ENCODE results near the gene PCED1A. TPM values are rescaled to one million over a fixed set of nuclear protein-coding genes. Genes with fewer than 3 reads are reported as not detected.

The PCED1A gene
- total and polyA plus RNA-seq, 7 experiments from 2014 or later, result 23.6 to 105 (median 67.8) TPM

- no peaks in the 10 kb centered on the region for H3K27me3 Mint-ChIP-seq
- H3K36me3 ChIP-seq (ENCODE audit: control insufficient read depth in 2 of 3, insufficient read depth in 3 of 3, low read length in 3 of 3), result no peaks in the 10 kb centered on the region
- no peaks in the 10 kb centered on the region for H3K9me3 Mint-ChIP-seq
- ChIA-PET POLR2A (interaction anchor here (0.8 to 1.5 kb wide), 5 partner anchors 27 to 222 kb away, joined by 3 to 15 read pairs (median 4); partner anchors contain the start of genes NOP56, PCED1A and VPS16), CTCF (interaction anchor here (1.4 kb wide), 2 partner anchors 14 to 128 kb away, joined by 4 to 5 read pairs; no protein-coding TSS in a partner anchor)
- H3K4me3 Mint-ChIP-seq, result peak overlapping the region; percentile 84 to 94 (median 90)
- H3K27me3 ChIP-seq (ENCODE audit: control insufficient read depth in 2 of 2, insufficient read depth in 2 of 2, low read length in 2 of 2), result no peaks in the 10 kb centered on the region
- peak overlapping the region; percentile 71 for H3K27ac ChIP-seq (ENCODE audit: low read depth, low read length)
- peaks cover 0 to 17% (median 3%) of the 10 kb centered on the region in 5 donors for H3K36me3 Mint-ChIP-seq
- H3K27ac Mint-ChIP-seq, result peak overlapping the region in 8 of 9 donors; percentile 52 to 95 (median 73)
- ATAC-seq, result no peak
- H3K4me1 ChIP-seq (ENCODE audit: control insufficient read depth in 2 of 2, insufficient read depth in 2 of 2, low read length in 2 of 2), result peaks cover 25% of the 10 kb centered on the region in 2 donors
- no peaks in the 10 kb centered on the region for H3K9me3 ChIP-seq (ENCODE audit: control insufficient read depth in 2 of 3, low read length in 3 of 3)
- peak overlapping the region; percentile 80 for H3K4me3 ChIP-seq (ENCODE audit: low read length)
- H3K4me1 Mint-ChIP-seq, result peaks cover 33 to 51% (median 45%) of the 10 kb centered on the region in 7 donors
- DNase-seq, result peak in 5 of 9 donors; percentile 45 to 70 (median 52)
- intact Hi-C loops (cut with micrococcal nuclease), result loop anchor here (1.0 to 10.0 kb wide), 13 partner anchors 33 to 535 kb away; partner anchors contain the start of genes NOP56 (in 2 of the 2), PCED1A (in 2 of the 2), VPS16 (in 2 of the 2) and FASTKD5 (in 1 of the 2)
Observed at GRCh38 chr20:2873747-2874041, 33.2 kb upstream of the PCED1A start.

GRCh38 chr20:2873010-2873746 lies 32.7 kb upstream of the PCED1A start, which contains the start of gene PTPRA:
Gene PTPRA, plus strand, starts transcription at chr20:2873481. Its CDS starts 90,797 bp downstream, at chr20:2964278.
- H3K27ac Mint-ChIP-seq, result peak within 1 kb of the TSS; percentile 83 to 95 (median 90)
- POLR2A ChIA-PET, result interaction anchor here (0.6 to 1.5 kb wide), 7 partner anchors 11 to 221 kb away, joined by 3 to 15 read pairs (median 4); partner anchors contain the start of genes IDH3B, NOP56, PCED1A and VPS16

GRCh38 chr20:2872459-2873009 lies 32.1 kb upstream of the PCED1A start:
- Histone ChIP-seq H3K4me3 (ENCODE audit: low read length) (peak overlapping the region; percentile 80), H3K36me3 (ENCODE audit: control insufficient read depth in 2 of 3, insufficient read depth in 3 of 3, low read length in 3 of 3) (no peaks in the 10 kb centered on the region), H3K9me3 (ENCODE audit: control insufficient read depth in 2 of 3, low read length in 3 of 3) (no peaks in the 10 kb centered on the region), H3K27me3 (ENCODE audit: control insufficient read depth in 2 of 2, insufficient read depth in 2 of 2, low read length in 2 of 2) (no peaks in the 10 kb centered on the region), H3K4me1 (ENCODE audit: control insufficient read depth in 2 of 2, insufficient read depth in 2 of 2, low read length in 2 of 2) (peaks cover 25 to 30% of the 10 kb centered on the region in 2 donors), H3K27ac (ENCODE audit: low read depth, low read length) (peak overlapping the region; percentile 71)
- ATAC-seq, result peak; percentile 75
- peak overlapping the region; percentile 84 to 96 (median 94) for H3K4me3 Mint-ChIP-seq
- H3K4me1 Mint-ChIP-seq, result peaks cover 33 to 51% (median 48%) of the 10 kb centered on the region in 7 donors
- intact Hi-C loops (cut with micrococcal nuclease), result loop anchor here (1.0 to 10.0 kb wide), 14 partner anchors 32 to 536 kb away; partner anchors contain the start of genes NOP56 (in 2 of the 2), PCED1A (in 2 of the 2), VPS16 (in 2 of the 2) and FASTKD5 (in 1 of the 2)
- H3K9me3 Mint-ChIP-seq, result no peaks in the 10 kb centered on the region
- ChIA-PET POLR2A (interaction anchor here (0.6 to 1.5 kb wide), 8 partner anchors 10 to 220 kb away, joined by 3 to 15 read pairs (median 4); partner anchors contain the start of genes CPXM1, IDH3B, NOP56 and PCED1A), CTCF (interaction anchor here (0.6 to 1.4 kb wide), 3 partner anchors 15 to 129 kb away, joined by 3 to 5 read pairs (median 4); no protein-coding TSS in a partner anchor)
- H3K27ac Mint-ChIP-seq, result peak overlapping the region; percentile 83 to 95 (median 90)
- peaks cover 0 to 15% (median 0%) of the 10 kb centered on the region in 5 donors for H3K36me3 Mint-ChIP-seq
- DNase-seq, result peak; percentile 64 to 83 (median 79)
- H3K27me3 Mint-ChIP-seq, result no peaks in the 10 kb centered on the region

More at GRCh38 chr20:2873010-2873746, 32.7 kb upstream of the PCED1A start, which contains the start of gene PTPRA:
- peak within 1 kb of the TSS; percentile 71 for H3K27ac ChIP-seq (ENCODE audit: low read depth, low read length)
- intact Hi-C loops (cut with micrococcal nuclease), result loop anchor here (1.0 to 10.0 kb wide), 13 partner anchors 33 to 535 kb away; partner anchors contain the start of genes NOP56 (in 2 of the 2), PCED1A (in 2 of the 2), VPS16 (in 2 of the 2) and FASTKD5 (in 1 of the 2)
- H3K4me3 ChIP-seq (ENCODE audit: low read length), result peak within 1 kb of the TSS; percentile 80
- H3K36me3 Mint-ChIP-seq, result peaks cover 0 to 15% (median 0%) of the 10 kb centered on the region in 5 donors
- H3K4me3 Mint-ChIP-seq, result peak within 1 kb of the TSS; percentile 84 to 96 (median 94)
- ATAC-seq (peak; percentile 96), DNase-seq (peak; percentile 80 to 91 (median 88))
- H3K9me3 Mint-ChIP-seq, result no peaks in the 10 kb centered on the region
- CTCF ChIA-PET, result interaction anchor here (0.6 to 1.4 kb wide), 3 partner anchors 14 to 128 kb away, joined by 3 to 5 read pairs (median 4); no protein-coding TSS in a partner anchor
- no peaks in the 10 kb centered on the region for H3K36me3 ChIP-seq (ENCODE audit: control insufficient read depth in 2 of 3, insufficient read depth in 3 of 3, low read length in 3 of 3)
- H3K27me3 ChIP-seq (ENCODE audit: control insufficient read depth in 2 of 2, insufficient read depth in 2 of 2, low read length in 2 of 2), result no peaks in the 10 kb centered on the region
- peaks cover 31 to 47% (median 42%) of the 10 kb centered on the region in 7 donors for H3K4me1 Mint-ChIP-seq
- H3K4me1 ChIP-seq (ENCODE audit: control insufficient read depth in 2 of 2, insufficient read depth in 2 of 2, low read length in 2 of 2), result peaks cover 25% of the 10 kb centered on the region in 2 donors
- no peaks in the 10 kb centered on the region for H3K9me3 ChIP-seq (ENCODE audit: control insufficient read depth in 2 of 3, low read length in 3 of 3)
- H3K27me3 Mint-ChIP-seq, result no peaks in the 10 kb centered on the region

- Histone ChIP-seq H3K36me3 (ENCODE audit: control insufficient read depth in 2 of 3, insufficient read depth in 3 of 3, low read length in 3 of 3) (no peaks in the 10 kb centered on the region), H3K9me3 (ENCODE audit: control insufficient read depth in 2 of 3, low read length in 3 of 3) (no peaks in the 10 kb centered on the region), H3K4me3 (ENCODE audit: low read length) (peak overlapping the region; percentile 80), H3K27me3 (ENCODE audit: control insufficient read depth in 2 of 2, insufficient read depth in 2 of 2, low read length in 2 of 2) (no peaks in the 10 kb centered on the region), H3K4me1 (ENCODE audit: control insufficient read depth in 2 of 2, insufficient read depth in 2 of 2, low read length in 2 of 2) (peaks cover 24 to 36% of the 10 kb centered on the region in 2 donors), H3K27ac (ENCODE audit: low read depth, low read length) (no peak overlapping the region)
- H3K27me3 Mint-ChIP-seq, result no peaks in the 10 kb centered on the region
- intact Hi-C loops (cut with micrococcal nuclease), result loop anchor here (1.0 to 10.0 kb wide), 9 partner anchors 47 to 347 kb away; partner anchors contain the start of genes NOP56 (in 2 of the 2), FASTKD5 (in 1 of the 2) and UBOX5 (in 1 of the 2)
- no peaks in the 10 kb centered on the region for H3K9me3 Mint-ChIP-seq
- POLR2A ChIA-PET, result interaction anchor here (0.6 to 1.7 kb wide), 8 partner anchors 11 to 220 kb away, joined by 3 to 15 read pairs (median 4); partner anchors contain the start of genes CPXM1, NOP56, PCED1A and VPS16
- peaks cover 34 to 53% (median 49%) of the 10 kb centered on the region in 7 donors for H3K4me1 Mint-ChIP-seq
- ATAC-seq (no peak), DNase-seq (peak in 1 of 9 donors; percentile 31)
- CTCF ChIA-PET, result interaction anchor here (1.4 kb wide), 2 partner anchors 16 to 129 kb away, joined by 4 to 5 read pairs; no protein-coding TSS in a partner anchor
- H3K36me3 Mint-ChIP-seq, result peaks cover 0 to 13% (median 0%) of the 10 kb centered on the region in 5 donors
- H3K4me3 Mint-ChIP-seq, result peak overlapping the region; percentile 84 to 96 (median 94)
- peak overlapping the region in 6 of 9 donors; percentile 11 to 95 (median 55) for H3K27ac Mint-ChIP-seq
Observed at GRCh38 chr20:2871661-2872458, 31.4 kb upstream of the PCED1A start.

- peaks cover 0 to 13% (median 0%) of the 10 kb centered on the region in 5 donors for H3K36me3 Mint-ChIP-seq
- no peaks in the 10 kb centered on the region for H3K27me3 Mint-ChIP-seq
- no peak overlapping the region for H3K27ac ChIP-seq (ENCODE audit: low read depth, low read length)
- DNase-seq (no peak), ATAC-seq (no peak)
- no peaks in the 10 kb centered on the region for H3K27me3 ChIP-seq (ENCODE audit: control insufficient read depth in 2 of 2, insufficient read depth in 2 of 2, low read length in 2 of 2)
- peak overlapping the region in 9 of 10 donors; percentile 16 to 92 (median 57) for H3K4me3 Mint-ChIP-seq
- intact Hi-C loops (cut with micrococcal nuclease), result loop anchor here in 1 of 2 donors (5.0 to 10.0 kb wide), 4 partner anchors 46 to 346 kb away; partner anchors contain the start of genes FASTKD5 and UBOX5
- no peaks in the 10 kb centered on the region for H3K9me3 ChIP-seq (ENCODE audit: control insufficient read depth in 2 of 3, low read length in 3 of 3)
- H3K9me3 Mint-ChIP-seq, result no peaks in the 10 kb centered on the region
- H3K4me1 ChIP-seq (ENCODE audit: control insufficient read depth in 2 of 2, insufficient read depth in 2 of 2, low read length in 2 of 2), result peaks cover 19 to 33% of the 10 kb centered on the region in 2 donors
- ChIA-PET POLR2A (interaction anchor here (1.2 to 1.7 kb wide), 3 partner anchors 17 to 31 kb away, joined by 4 to 8 read pairs (median 5); partner anchors contain the start of genes PCED1A and VPS16), CTCF (interaction anchor here (0.6 kb wide), 1 partner anchor 26 kb away, joined by 3 read pairs; no protein-coding TSS in a partner anchor)
- peak overlapping the region in 3 of 9 donors; percentile 43 to 82 (median 49) for H3K27ac Mint-ChIP-seq
- H3K4me3 ChIP-seq (ENCODE audit: low read length), result no peak overlapping the region
- no peaks in the 10 kb centered on the region for H3K36me3 ChIP-seq (ENCODE audit: control insufficient read depth in 2 of 3, insufficient read depth in 3 of 3, low read length in 3 of 3)
- peaks cover 28 to 53% (median 46%) of the 10 kb centered on the region in 7 donors for H3K4me1 Mint-ChIP-seq
Observed at GRCh38 chr20:2871111-2871465, 30.6 kb upstream of the PCED1A start.

Measured in naive thymus-derived CD4-positive, alpha-beta T cell (primary cell).